ENCODE data around the gene IFT57.

The IFT57 gene

GRCh38 chr3:108223928-108224327 is 1.7 kb upstream of the IFT57 start:
- H3K4me1 ChIP-seq, result peaks cover 0 to 37% (median 14%) of the 10 kb centered on the region in 4 donors
- no peak overlapping the region for H3K27ac ChIP-seq
- DNase-seq, result no peak
- intact Hi-C loops (cut with DNase I; ENCODE audit: low total_unique reads), result loop anchor here (2.0 kb wide), 1 partner anchor 131 kb away; no protein-coding TSS in a partner anchor
- TF ChIP-seq CTCF (IDR thresholded peaks at IDR 0.05), result no peak
- H3K36me3 ChIP-seq, result no peaks in the 10 kb centered on the region
- H3K27me3 ChIP-seq, result no peaks in the 10 kb centered on the region
- H3K4me3 ChIP-seq, result no peak overlapping the region
- no peaks in the 10 kb centered on the region for H3K9me3 ChIP-seq

GRCh38 chr3:108222853-108223565 is 785 bp upstream of the IFT57 start:
- intact Hi-C loops (cut with DNase I; ENCODE audit: low total_unique reads), result loop anchor here (2.0 kb wide), 1 partner anchor 130 kb away; no protein-coding TSS in a partner anchor
- no peak for DNase-seq
- TF ChIP-seq CTCF (IDR thresholded peaks at IDR 0.05), result no peak

GRCh38 chr3:108221393-108221792 is 831 bp downstream of the IFT57 start:
- intact Hi-C loops (cut with DNase I; ENCODE audit: low total_unique reads), result no loop called here
- no peak for TF ChIP-seq CTCF (IDR thresholded peaks at IDR 0.05)
- Histone ChIP-seq H3K4me1 (peaks cover 0 to 44% (median 14%) of the 10 kb centered on the region in 4 donors), H3K27ac (peak overlapping the region; percentile 83 to 88), H3K36me3 (peaks cover 0 to 8% (median 0%) of the 10 kb centered on the region in 3 donors), H3K9me3 (no peaks in the 10 kb centered on the region), H3K4me3 (peak overlapping the region; percentile 73 to 92), H3K27me3 (no peaks in the 10 kb centered on the region)
- DNase-seq, result no peak

More at GRCh38 chr3:108222853-108223565, 785 bp upstream of the IFT57 start:
- peaks cover 0 to 44% (median 14%) of the 10 kb centered on the region in 4 donors for H3K4me1 ChIP-seq
- H3K27ac ChIP-seq, result peak overlapping the region; percentile 83 to 88
- no peaks in the 10 kb centered on the region for H3K9me3 ChIP-seq
- no peaks in the 10 kb centered on the region for H3K36me3 ChIP-seq
- peak overlapping the region; percentile 73 to 92 for H3K4me3 ChIP-seq
- H3K27me3 ChIP-seq, result no peaks in the 10 kb centered on the region

- TF ChIP-seq CTCF (IDR thresholded peaks at IDR 0.05), result no peak
- intact Hi-C loops (cut with DNase I; ENCODE audit: low total_unique reads), result no loop called here
- Histone ChIP-seq H3K9me3 (no peaks in the 10 kb centered on the region), H3K4me1 (peaks cover 0 to 44% (median 14%) of the 10 kb centered on the region in 4 donors), H3K27me3 (no peaks in the 10 kb centered on the region), H3K27ac (no peak overlapping the region), H3K4me3 (no peak overlapping the region), H3K36me3 (peaks cover 0 to 8% (median 0%) of the 10 kb centered on the region in 3 donors)
- no peak for DNase-seq
These were observed 2.9 kb downstream of the IFT57 start for GRCh38 chr3:108219336-108219735.

GRCh38 chr3:108218811-108219210 is 3.4 kb downstream of the IFT57 start:
- Histone ChIP-seq H3K9me3 (no peaks in the 10 kb centered on the region), H3K4me1 (peaks cover 0 to 41% (median 14%) of the 10 kb centered on the region in 4 donors), H3K4me3 (no peak overlapping the region), H3K27ac (no peak overlapping the region), H3K36me3 (peaks cover 0 to 8% (median under 1%) of the 10 kb centered on the region in 3 donors), H3K27me3 (no peaks in the 10 kb centered on the region)
- DNase-seq, result no peak
- intact Hi-C loops (cut with DNase I; ENCODE audit: low total_unique reads), result no loop called here
- TF ChIP-seq CTCF (IDR thresholded peaks at IDR 0.05), result no peak

Data from tibial artery (tissue), 4 donors.